OCI-M2 (cell line): ENCODE measurements around the gene PDXP.

Experiments
- DNase-seq: peaks from one replicate; lab custom pipeline; 2025; ENCODE audit not compliant: unreplicated experiment; lab: John Stamatoyannopoulos, UW

PDXP gene

GRCh38 chr22:37628830-37629229 lies 29.7 kb upstream of the PDXP start:
- no peak for DNase-seq

- DNase-seq: no peak
Measured at GRCh38 chr22:37629928-37630327, 28.6 kb upstream of the PDXP start.

DNA sequence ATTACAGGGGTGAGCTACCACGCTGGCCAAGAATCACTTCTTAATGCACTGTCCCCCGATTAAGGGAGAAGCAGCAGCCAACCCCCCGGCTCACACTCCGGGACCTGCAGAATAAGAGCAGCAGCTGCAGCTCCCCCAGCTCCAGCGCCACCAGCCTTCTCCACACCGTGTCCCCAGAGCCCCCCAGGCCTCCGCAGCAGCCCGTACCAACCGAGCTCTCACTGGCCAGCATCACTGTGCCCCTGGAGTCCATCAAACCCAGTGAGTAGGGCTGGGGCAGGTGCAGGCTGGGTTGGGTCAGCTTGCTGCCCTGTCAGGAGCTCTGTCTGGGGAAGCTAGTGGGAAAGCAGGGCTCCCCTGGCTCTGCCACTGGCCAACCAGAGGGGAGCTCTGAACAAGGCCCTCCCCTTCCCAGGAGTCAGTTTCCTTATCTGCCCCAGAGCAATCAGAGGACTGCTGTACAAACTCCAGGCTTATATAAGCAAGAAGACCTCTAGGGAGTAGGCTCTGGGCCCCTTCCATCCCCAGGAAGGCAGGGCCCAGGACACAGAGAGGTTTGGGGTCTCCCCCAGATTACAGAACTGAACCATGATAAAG lies 27.6 kb upstream of the PDXP start:
- DNase-seq: no peak

- no peak for DNase-seq
Measured at GRCh38 chr22:37631448-37632173, 26.9 kb upstream of the PDXP start.

DNA sequence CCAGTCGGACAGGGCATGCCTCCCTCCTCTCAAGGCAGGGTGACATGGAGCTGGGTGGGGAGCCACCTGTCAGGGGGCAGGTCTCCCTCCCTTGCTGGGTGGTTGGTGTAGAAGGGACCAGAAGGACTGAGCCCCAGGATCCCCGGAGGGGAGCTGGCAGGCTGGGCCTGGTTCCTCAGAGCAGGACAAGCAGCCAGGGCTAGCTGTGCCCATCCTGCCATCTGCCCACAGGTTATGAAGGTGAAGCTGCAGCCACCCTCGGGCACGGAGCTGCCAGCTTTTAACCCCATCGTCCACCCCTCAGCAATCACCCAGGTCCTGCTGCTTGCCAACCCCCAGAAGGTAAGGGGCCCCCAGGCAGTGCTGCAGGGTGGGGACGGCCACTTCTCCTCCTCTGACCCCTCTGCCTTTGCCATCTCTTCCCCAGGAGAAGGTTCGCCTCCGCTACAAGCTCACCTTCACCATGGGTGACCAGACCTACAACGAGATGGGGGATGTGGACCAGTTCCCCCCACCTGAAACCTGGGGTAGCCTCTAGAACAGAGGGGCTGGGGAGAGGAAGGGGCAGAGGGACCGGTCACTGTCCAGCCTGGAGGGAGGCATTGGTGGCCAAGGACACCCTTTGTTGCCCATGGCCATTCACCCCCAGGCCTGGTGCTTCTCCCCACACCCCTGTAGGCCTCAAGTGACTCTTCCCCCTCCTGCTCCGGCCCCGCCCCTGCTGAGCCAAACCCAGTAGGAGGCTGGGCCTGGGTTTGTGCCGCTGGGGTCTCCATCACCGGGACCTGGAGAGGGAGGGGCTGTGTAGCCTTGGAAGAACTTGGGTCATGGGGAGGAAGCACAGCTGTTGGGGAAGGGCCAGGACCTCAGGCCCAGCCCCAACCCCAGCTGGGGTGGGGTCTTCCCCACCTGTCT lies 26.1 kb upstream of the PDXP start:
- DNase-seq: no peak

DNA sequence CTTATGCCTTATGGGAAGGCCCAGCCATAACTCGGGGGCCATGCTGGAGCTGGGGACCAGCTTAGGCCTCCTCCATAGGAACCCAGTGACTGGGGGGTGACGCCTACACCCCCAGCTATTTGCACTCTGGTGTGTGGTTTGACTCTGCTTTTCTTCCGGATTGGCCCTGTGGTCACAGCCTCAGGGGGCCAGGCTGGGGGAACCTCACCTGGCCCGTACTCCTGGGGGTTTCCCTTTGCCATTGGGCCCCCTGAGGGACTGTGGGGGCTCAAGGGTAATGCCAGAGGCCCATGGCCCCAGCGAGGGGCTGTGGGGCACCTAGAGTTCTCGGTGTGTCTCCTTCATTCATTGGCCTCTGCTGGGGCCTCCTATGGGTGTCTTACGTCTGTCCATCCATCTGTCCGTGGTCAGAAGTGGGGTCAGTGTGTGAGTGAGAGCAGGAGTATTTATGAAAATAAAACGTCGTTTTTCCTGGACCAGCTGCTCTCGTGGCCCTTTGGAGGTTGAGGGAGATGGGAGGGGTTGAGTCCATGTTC lies 25.4 kb upstream of the PDXP start:
- DNase-seq: no peak

DNA sequence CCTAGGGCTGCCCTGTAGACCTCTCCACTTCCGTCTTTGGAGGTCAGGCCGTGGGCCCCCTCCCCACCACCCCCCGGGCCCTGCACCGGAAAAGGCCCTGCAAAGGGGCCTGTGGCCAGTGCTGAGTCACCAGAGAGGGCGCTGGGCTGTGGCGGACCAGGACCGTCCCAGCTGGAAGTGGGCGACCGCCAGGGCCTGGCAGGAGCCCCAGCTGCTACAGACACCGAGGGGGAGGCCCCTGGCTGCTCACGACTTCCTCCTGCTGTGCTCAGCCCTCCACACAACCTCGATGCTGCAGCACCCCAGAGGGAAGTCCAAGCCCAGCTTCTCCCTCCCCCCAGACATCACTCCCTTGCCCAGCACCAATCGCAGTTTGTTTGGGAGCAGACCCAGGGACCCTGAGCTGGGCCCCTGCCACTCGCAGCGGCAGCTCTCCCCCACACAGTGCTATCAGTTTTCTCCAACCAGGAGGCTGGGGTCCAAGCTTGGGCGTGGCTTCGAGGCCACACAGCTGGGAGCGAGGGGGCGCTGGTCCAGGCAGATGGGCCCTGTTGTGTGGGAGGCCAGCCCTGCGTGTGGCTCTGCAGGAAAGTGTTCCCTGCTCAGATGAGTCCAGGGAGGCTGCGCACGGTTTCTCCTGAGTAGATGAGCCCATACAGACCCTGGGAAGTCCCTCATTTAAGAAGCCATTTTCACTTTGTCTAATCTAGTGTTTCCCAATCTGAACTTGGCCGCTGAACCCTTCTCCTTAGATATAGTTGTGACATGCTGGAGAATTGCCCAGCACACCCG lies 24.7 kb upstream of the PDXP start:
- DNase-seq: peak; percentile 94

- no peak for DNase-seq
Measured at GRCh38 chr22:37634417-37634924, 24.1 kb upstream of the PDXP start.

DNA sequence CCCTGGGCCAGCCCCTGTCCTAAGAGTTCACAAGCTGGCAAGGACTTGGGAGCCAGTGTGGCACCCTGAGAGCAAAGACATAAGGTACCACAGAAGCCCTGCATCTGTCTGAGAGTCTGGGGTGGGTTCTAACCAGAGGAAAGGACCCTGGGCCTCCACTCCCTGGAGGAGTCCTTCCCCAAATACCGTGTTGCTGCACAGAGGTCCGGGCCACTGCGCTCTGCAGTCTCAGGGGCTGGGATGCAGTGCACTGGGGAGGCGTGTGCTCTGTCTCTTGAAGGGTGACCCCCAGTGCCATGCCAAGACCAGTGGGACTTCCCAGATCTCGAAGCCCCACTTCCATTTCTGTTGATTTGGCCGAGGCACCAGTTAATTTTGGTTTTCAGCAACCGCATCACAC lies 23.4 kb upstream of the PDXP start:
- no peak for DNase-seq

DNA sequence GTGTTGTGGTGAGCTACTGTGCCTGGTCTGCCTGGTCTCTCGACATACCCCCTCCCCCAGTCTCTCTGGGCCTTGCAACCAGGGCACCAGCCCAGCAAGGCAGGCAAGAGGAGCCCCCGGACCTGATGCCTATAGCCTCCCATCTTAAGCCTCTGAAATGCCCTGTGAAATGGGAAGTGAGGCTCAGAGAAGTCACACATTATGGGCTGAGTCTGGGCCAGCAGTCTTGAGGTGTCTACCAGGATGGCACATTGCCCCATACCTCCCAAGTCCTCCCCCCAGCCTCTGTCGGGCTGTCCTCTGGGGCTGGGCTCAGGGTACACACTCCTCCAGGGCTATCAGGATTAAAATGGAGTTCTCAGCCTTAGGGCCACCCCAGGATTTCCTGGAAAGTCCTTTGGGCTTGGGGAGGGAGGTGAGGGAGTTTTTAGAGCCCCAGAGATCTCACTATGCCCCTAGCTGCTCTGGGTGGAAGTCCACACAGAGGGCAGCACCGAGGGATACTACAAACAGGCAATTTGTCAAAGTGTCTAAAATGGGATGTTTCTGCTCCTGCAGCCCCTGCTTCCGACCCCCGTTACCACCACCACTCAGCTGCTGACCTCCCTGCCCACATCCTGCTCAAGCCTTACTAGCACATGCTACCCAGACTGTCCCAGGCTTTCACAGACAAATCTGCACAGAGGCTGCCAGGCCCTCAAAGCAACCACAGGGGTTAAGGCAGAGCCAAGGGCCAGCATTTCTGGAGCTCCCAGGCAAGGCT lies 22.2 kb upstream of the PDXP start:
- DNase-seq: no peak

GRCh38 chr22:37636949-37637273 lies 21.6 kb upstream of the PDXP start:
- no peak for DNase-seq

- no peak for DNase-seq
Measured at GRCh38 chr22:37638391-37639069, 20.0 kb upstream of the PDXP start.

DNA sequence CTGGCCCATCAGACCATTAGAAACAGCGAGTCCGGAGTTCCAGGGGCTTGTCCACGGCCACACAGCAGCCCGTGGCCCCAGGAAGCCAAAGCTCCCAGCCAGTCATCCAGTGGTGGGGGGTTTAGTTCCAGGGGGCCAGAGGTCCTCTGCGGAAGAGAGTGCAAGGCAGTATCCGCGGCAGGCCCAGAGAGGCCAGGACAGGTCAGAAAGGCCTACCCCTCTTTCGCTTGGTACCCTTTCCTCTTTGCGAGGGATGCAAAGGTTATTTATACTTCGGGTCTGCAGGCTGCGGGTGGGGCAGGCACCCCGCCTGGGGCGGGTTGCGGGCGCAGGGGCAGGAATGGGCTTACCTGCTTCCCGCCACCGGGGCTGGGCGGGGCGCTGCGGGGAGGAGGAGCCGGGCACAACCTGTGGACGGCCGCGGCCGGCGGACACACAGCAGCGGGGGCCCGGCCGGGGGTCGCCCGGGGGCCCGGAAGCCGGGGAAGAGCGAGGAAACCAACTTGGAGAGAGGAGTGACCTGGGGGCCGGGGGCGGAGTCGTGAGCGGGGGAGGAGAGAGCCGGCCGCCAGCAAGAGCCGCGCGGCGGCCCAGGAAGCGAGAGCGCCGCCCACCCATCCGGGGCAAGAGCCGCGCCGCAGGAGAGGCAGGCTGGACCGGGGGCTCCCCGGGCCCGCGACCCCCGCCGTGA lies 19.3 kb upstream of the PDXP start, which contains the start of gene SH3BP1:
Gene SH3BP1 (plus strand): TSS at position 600 of the 691 bp plus-strand sequence. CDS start 119 bp downstream, outside the sequence.
- DNase-seq: no peak

- no peak for DNase-seq
Measured at GRCh38 chr22:37639771-37640590, 18.5 kb upstream of the PDXP start.

DNA sequence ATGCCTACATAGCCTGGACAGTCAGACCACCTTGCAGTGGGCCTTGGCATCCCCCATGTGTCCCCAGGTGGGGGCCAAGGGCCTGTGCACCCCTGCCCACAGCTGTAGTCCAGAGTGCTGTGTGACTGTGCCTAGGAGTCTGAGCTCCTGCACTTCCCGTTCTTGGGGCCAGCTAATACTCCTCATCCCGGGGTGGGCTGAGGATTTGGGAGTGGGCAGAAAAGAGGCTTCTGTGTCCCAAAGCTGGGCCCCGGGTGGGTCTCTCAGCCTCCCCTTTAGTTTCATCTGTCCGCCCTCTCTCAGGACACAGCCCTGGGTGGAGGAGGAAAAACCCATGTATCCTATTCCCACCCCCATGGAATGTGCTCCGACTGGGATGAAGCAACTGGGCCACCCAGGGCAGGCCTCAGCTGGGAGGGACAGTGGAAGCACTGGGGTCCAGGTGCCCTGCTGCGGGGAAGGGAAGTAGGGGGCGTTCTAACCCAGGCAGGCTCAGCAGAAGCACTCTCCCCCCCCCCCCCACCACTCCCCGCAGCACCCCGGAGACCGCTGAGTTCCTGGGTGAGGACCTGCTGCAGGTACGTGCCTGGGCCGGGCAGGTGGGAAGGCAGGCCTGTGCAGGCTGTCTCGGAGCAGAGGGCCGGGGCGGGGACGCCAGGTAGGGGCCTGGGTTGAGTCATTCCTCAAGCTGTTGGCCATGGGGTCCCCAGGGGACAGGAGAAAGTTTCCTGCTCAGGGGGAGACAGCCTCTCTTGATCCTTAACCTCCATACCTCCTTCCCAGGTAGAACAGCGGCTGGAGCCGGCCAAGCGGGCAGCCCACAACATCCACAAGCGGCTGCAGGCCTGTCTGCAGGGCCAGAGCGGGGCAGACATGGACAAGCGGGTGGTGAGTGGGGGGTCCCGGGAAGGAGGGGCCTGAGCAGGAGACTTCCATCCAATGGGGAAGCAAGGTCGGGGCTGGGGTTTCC lies 17.6 kb upstream of the PDXP start:
- no peak for DNase-seq

- DNase-seq: no peak
Measured at GRCh38 chr22:37641561-37641949, 17.0 kb upstream of the PDXP start.
